C4-2B (cell line): ENCODE results near the gene IQSEC1.

Experiments
- H3K27ac ChIP-seq: fragments of 450-650 bp; 2 replicates; pipeline ENCODE4 v1.5.1; 2017
- ZFX ChIP-seq: fragments of 450-650 bp; IDR thresholded peaks from 2 replicates; pipeline ENCODE4 v1.6.1; 2017
- TF ChIP-seq, protein P1 (sequence below): fragments of 450-650 bp; conservative IDR thresholded peaks from 2 replicates; pipeline ENCODE4 v1.5.1; 2017; ENCODE audit warnings: mild to moderate bottlenecking

Gene IQSEC1

DNA sequence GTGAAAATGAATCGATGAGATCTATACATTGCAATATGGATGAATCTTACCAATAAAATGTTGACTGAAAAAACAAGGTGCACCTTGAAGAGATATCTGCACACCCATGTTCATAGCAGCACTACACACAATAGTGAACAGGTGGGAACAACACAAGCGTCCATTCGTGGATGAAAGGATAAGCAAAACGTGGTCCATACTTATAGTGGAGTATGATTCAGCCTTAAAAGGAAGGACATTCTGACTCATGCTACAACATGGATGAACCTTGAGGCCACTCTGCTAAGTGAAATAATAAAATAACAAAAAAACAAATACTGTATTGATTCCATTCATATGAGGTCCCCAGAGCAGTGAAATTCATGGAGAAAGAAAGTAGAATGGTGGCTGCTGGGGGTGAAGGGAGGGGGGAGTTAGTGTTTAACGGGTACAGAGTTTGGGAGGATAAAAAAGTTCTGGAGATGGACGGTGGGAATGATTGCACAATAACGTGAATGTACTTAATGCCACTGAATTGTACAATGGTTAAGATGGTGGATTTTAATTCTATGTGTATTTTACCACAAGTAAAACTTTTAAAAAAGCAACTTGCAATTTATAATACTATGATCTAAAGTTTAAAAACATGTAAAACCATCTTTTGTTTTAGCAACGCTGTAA is 35.6 kb downstream of the IQSEC1 start:
- no peak overlapping the region for H3K27ac ChIP-seq
- TF ChIP-seq, protein P1, sequence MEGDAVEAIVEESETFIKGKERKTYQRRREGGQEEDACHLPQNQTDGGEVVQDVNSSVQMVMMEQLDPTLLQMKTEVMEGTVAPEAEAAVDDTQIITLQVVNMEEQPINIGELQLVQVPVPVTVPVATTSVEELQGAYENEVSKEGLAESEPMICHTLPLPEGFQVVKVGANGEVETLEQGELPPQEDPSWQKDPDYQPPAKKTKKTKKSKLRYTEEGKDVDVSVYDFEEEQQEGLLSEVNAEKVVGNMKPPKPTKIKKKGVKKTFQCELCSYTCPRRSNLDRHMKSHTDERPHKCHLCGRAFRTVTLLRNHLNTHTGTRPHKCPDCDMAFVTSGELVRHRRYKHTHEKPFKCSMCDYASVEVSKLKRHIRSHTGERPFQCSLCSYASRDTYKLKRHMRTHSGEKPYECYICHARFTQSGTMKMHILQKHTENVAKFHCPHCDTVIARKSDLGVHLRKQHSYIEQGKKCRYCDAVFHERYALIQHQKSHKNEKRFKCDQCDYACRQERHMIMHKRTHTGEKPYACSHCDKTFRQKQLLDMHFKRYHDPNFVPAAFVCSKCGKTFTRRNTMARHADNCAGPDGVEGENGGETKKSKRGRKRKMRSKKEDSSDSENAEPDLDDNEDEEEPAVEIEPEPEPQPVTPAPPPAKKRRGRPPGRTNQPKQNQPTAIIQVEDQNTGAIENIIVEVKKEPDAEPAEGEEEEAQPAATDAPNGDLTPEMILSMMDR, result no peak
- no peak for TF ChIP-seq ZFX

GRCh38 chr3:13034861-13035260 is 38.4 kb downstream of the IQSEC1 start:
- no peak overlapping the region for H3K27ac ChIP-seq
- no peak for TF ChIP-seq ZFX
- TF ChIP-seq, protein P1, result no peak

DNA sequence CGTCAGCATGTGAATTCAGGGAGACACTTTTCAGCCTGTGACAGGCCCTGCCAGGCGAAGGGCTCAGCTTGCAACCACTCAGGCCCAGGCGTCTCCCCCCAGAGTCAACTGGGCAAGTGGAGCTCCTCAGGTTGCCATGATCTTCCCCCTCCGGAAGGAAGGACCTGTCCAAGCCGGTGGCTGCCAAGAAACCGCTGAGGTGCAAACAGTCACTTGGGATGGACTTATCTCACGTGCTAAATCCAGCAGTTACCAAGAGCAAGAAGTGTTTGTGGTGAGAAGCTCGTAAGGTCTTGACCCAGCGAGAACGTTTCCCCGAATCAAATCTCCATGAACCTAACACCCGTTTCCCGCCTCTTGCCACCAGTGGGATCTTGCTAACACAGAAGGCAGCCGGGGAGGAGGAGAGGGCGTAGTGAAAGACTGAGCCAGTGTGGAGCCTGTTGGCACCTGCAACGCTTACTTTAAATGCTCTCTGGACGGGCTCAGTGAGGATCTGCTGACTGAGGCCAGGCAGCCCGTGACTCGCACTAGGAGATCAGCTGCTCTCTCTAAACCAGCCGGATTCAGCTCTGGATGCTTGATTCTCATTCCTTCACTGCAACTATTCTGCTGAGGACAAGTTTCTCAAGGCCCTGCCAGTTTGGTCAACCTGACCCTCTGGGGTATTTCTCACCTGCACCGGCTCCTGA is 39.0 kb downstream of the IQSEC1 start:
- TF ChIP-seq, protein P1, result no peak
- no peak for TF ChIP-seq ZFX
- H3K27ac ChIP-seq, result no peak overlapping the region

DNA sequence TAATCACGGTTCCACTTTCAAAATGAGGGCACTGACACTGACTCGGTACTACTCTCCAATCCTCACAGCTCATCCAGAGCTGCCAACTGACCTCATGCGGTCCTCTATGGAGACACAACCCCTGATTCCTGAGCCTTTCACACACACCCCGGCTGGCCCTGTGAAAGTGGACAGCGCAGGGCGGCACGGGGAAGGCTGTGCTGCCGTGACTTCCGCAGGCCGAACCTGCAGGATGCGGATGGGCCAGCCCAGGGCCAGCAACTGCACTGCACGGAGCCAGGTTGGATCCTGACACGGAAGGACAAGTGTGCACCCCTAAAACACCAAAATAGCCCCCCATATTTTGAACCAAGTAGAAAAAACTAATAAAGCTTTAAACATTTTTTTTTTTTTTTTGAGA is 41.0 kb downstream of the IQSEC1 start:
- TF ChIP-seq, protein P1, result no peak
- no peak for TF ChIP-seq ZFX
- H3K27ac ChIP-seq, result no peak overlapping the region

DNA sequence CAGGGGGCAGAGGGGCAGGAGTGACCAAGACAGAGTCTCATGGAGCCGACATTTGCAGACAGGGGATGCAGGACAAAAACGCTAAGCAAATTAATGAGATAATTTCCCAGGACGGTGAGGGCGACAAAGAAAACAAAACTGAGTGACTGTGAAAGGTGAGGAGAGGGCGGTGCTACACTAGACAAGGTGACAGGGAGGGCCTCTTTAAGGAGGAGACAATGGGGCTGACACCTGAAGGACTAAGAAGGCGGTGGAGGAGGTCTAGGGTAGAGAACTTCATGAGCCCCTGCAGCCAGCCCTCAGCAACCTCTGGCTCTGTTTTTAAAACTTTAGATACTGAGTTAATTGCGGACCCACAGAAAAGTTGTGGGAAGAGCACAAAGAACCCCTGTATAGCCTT is 41.6 kb downstream of the IQSEC1 start:
- H3K27ac ChIP-seq, result no peak overlapping the region
- no peak for TF ChIP-seq ZFX
- TF ChIP-seq, protein P1, result no peak

DNA sequence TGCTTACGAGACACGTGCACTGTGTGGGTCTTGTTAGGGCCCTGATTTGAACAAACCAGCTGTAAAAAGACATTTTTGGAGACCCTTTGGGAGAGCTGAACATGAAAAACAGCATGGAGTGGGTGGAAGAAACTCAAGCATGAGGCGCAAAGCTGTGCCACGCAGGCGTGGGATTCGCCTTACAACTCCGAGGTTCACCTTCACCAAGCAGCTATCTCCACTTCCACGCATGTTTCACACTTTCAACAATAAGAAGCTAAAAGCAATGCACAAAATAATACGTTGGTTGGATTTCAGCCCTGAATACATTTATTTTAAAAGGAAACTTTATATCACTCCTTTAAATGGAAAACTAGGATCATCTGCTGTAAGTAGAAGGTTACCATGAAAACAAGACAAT is 42.5 kb downstream of the IQSEC1 start:
- TF ChIP-seq, protein P1, result no peak
- TF ChIP-seq ZFX, result no peak
- H3K27ac ChIP-seq, result no peak overlapping the region

- TF ChIP-seq, protein P1, result no peak
- TF ChIP-seq ZFX, result no peak
- no peak overlapping the region for H3K27ac ChIP-seq
Measured at GRCh38 chr3:13028010-13028821, 45.0 kb downstream of the IQSEC1 start.
